WTC11 (cell line): ENCODE measurements around the gene GABPB2. TPM values are rescaled to one million over a fixed set of nuclear protein-coding genes. Genes with fewer than 3 reads are reported as not detected.

Experiments
- ATAC-seq: fragments of 200-7000 bp; cut with Tn5 transposase; 2 replicates; pipeline ENCODE4 v1.10.0; 2021; ENCODE audit warnings: mild to moderate bottlenecking, moderate library complexity
- CTCF ChIA-PET: fragments of 300-600 bp; sonication (Branson Sonifier 250); formaldehyde crosslinking; loops from one replicate; lab custom pipeline; 2021; ENCODE audit warnings: antibody characterized with exemption; lab: Charles Lee
- POLR2A ChIA-PET: fragments of 350-600 bp; sonication (Branson Sonifier 250); formaldehyde crosslinking; loops from one replicate; lab custom pipeline; 2021; ENCODE audit warnings: antibody characterized with exemption; lab: Charles Lee
- DNase-seq: peaks from one replicate; pipeline ENCODE4 v3.0.0; 2021; ENCODE audit warnings: low spot score
- H3K27ac Mint-ChIP-seq: 2 replicates; pipeline ENCODE4 v1.8.0; 2021; ENCODE audit warnings: mixed read lengths
- H3K27me3 Mint-ChIP-seq: 2 replicates; pipeline ENCODE4 v1.8.0; 2021; ENCODE audit warnings: low read depth, mild to moderate bottlenecking, moderate library complexity, mixed read lengths
- H3K36me3 Mint-ChIP-seq: 2 replicates; pipeline ENCODE4 v1.8.0; 2021; ENCODE audit warnings: mixed read lengths
- H3K4me1 Mint-ChIP-seq: 2 replicates; pipeline ENCODE4 v1.8.0; 2022; ENCODE audit warnings: mixed read lengths
- H3K4me3 Mint-ChIP-seq: 2 replicates; pipeline ENCODE4 v1.8.0; 2021; ENCODE audit warnings: mild to moderate bottlenecking, moderate library complexity, mixed read lengths
- H3K9me3 Mint-ChIP-seq: 2 replicates; pipeline ENCODE4 v1.8.0; 2021; ENCODE audit warnings: mixed read lengths
- AFF4 ChIP-seq: sonication (generic); formaldehyde crosslinking; IDR thresholded peaks from 2 replicates; pipeline ENCODE4 v1.8.1; 2023; ENCODE audit warnings: mild to moderate bottlenecking, missing genetic modification reagents, borderline replicate concordance
- ATF3 ChIP-seq: sonication (generic); formaldehyde crosslinking; conservative IDR thresholded peaks from 2 replicates; pipeline ENCODE4 v1.8.1; 2022; ENCODE audit warnings: mild to moderate bottlenecking, missing genetic modification reagents
- CREB1 ChIP-seq: sonication (generic); formaldehyde crosslinking; IDR thresholded peaks from 2 replicates; pipeline ENCODE4 v1.8.0; 2023; ENCODE audit warnings: mild to moderate bottlenecking, missing genetic modification reagents
- E2F5 ChIP-seq: sonication (generic); formaldehyde crosslinking; IDR thresholded peaks from 2 replicates; pipeline ENCODE4 v1.8.1; 2022; ENCODE audit warnings: mild to moderate bottlenecking, moderate library complexity, missing genetic modification reagents
- ELF4 ChIP-seq: sonication (generic); formaldehyde crosslinking; IDR thresholded peaks from 2 replicates; pipeline ENCODE4 v1.8.1; 2022; ENCODE audit warnings: low read depth, mild to moderate bottlenecking, moderate library complexity, missing genetic modification reagents
- ESRRA ChIP-seq: sonication (generic); formaldehyde crosslinking; IDR thresholded peaks from 2 replicates; pipeline ENCODE4 v1.8.1; 2022; ENCODE audit warnings: mild to moderate bottlenecking, missing genetic modification reagents, borderline replicate concordance
- FOXJ3 ChIP-seq: sonication (generic); formaldehyde crosslinking; IDR thresholded peaks from 2 replicates; pipeline ENCODE4 v1.9.0; 2021; ENCODE audit warnings: missing genetic modification reagents, mild to moderate bottlenecking, borderline replicate concordance
- FOXK1 ChIP-seq: sonication (generic); formaldehyde crosslinking; IDR thresholded peaks from 2 replicates; pipeline ENCODE4 v1.8.0; 2022; ENCODE audit warnings: mild to moderate bottlenecking, moderate library complexity, missing genetic modification reagents
- GRHL2 ChIP-seq: fragments of 250-450 bp; sonication (Bioruptor Pico); IDR thresholded peaks from 2 replicates; pipeline ENCODE4 v1.8.0; 2022; ENCODE audit warnings: mild to moderate bottlenecking, moderate library complexity; ENCODE audit not compliant: insufficient replicate concordance, severe bottlenecking
- HMGXB4 ChIP-seq: sonication (generic); formaldehyde crosslinking; IDR thresholded peaks from 2 replicates; pipeline ENCODE4 v1.8.1; 2023; ENCODE audit warnings: mild to moderate bottlenecking, moderate library complexity, missing genetic modification reagents
- MYBL2 ChIP-seq: sonication (generic); formaldehyde crosslinking; IDR thresholded peaks from 2 replicates; pipeline ENCODE4 v1.8.1; 2023; ENCODE audit warnings: mild to moderate bottlenecking, moderate library complexity, missing genetic modification reagents
- NFE2L1 ChIP-seq: sonication (generic); formaldehyde crosslinking; IDR thresholded peaks from 2 replicates; pipeline ENCODE4 v1.8.1; 2023; ENCODE audit warnings: missing genetic modification reagents
- NFYB ChIP-seq: sonication (generic); formaldehyde crosslinking; conservative IDR thresholded peaks from 2 replicates; pipeline ENCODE4 v1.8.0; 2022; ENCODE audit warnings: low read depth, missing genetic modification reagents
- NR1H2 ChIP-seq: sonication (generic); formaldehyde crosslinking; IDR thresholded peaks from 2 replicates; pipeline ENCODE4 v1.9.0; 2021; ENCODE audit warnings: mild to moderate bottlenecking, moderate library complexity, missing genetic modification reagents
- NR2C2 ChIP-seq: sonication (generic); formaldehyde crosslinking; IDR thresholded peaks from 2 replicates; pipeline ENCODE4 v1.8.0; 2022; ENCODE audit warnings: mild to moderate bottlenecking, missing genetic modification reagents
- PRDM15 ChIP-seq: sonication (generic); formaldehyde crosslinking; IDR thresholded peaks from 2 replicates; pipeline ENCODE4 v1.8.0; 2022; ENCODE audit warnings: missing genetic modification reagents
- RELA ChIP-seq: sonication (generic); formaldehyde crosslinking; IDR thresholded peaks from 2 replicates; pipeline ENCODE4 v1.8.1; 2022; ENCODE audit warnings: missing genetic modification reagents, mild to moderate bottlenecking, borderline replicate concordance
- SOX15 ChIP-seq: fragments of 250-450 bp; sonication (Bioruptor Pico); IDR thresholded peaks from 2 replicates; pipeline ENCODE4 v1.9.0; 2021; ENCODE audit warnings: mild to moderate bottlenecking
- TEAD1 ChIP-seq: sonication (generic); formaldehyde crosslinking; IDR thresholded peaks from 2 replicates; pipeline ENCODE4 v1.8.0; 2022; ENCODE audit warnings: mild to moderate bottlenecking, missing genetic modification reagents
- USF2 ChIP-seq: sonication (generic); formaldehyde crosslinking; IDR thresholded peaks from 2 replicates; pipeline ENCODE4 v1.8.1; 2023; ENCODE audit warnings: mild to moderate bottlenecking, missing genetic modification reagents, moderate library complexity
- ZMAT4 ChIP-seq: fragments of 250-450 bp; sonication (Bioruptor Pico); IDR thresholded peaks from 2 replicates; pipeline ENCODE4 v1.9.0; 2021; ENCODE audit warnings: mild to moderate bottlenecking
- ZNF232 ChIP-seq: sonication (generic); formaldehyde crosslinking; IDR thresholded peaks from 2 replicates; pipeline ENCODE4 v1.8.0; 2022; ENCODE audit warnings: mild to moderate bottlenecking, missing genetic modification reagents
- ZNF396 ChIP-seq: fragments of 250-450 bp; sonication (Bioruptor Pico); IDR thresholded peaks from 2 replicates; pipeline ENCODE4 v1.8.0; 2021; ENCODE audit warnings: mild to moderate bottlenecking, moderate library complexity, borderline replicate concordance
- total RNA-seq: library from RNA; stranded (reverse); gene quantifications from 3 replicates; pipeline ENCODE4 v1.2.3, GENCODE V29; 2021

Gene GABPB2
- total RNA-seq, 1 experiment from 2014 or later = 1.7 TPM

- H3K27ac Mint-ChIP-seq = peak within 1 kb of the TSS; percentile 86
- H3K4me3 Mint-ChIP-seq = peak within 1 kb of the TSS; percentile 79
- ChIA-PET CTCF (interaction anchor here (0.5 to 6.5 kb wide), 17 partner anchors 11 to 281 kb away, joined by 3 to 43 read pairs (median 5); partner anchors contain the start of genes BNIPL, C1orf56, GABPB2 and LYSMD1), POLR2A (interaction anchor here (0.6 to 2.3 kb wide), 5 partner anchors 11 to 106 kb away, joined by 3 to 13 read pairs (median 6); partner anchors contain the start of genes ANXA9 and LYSMD1)
- no peaks in the 10 kb centered on the region for H3K27me3 Mint-ChIP-seq
- peaks cover 46% of the 10 kb centered on the region for H3K4me1 Mint-ChIP-seq
- peaks cover 29% of the 10 kb centered on the region for H3K36me3 Mint-ChIP-seq
- DNase-seq (peak; percentile 86), ATAC-seq (peak; percentile 84)
- no peaks in the 10 kb centered on the region for H3K9me3 Mint-ChIP-seq
- no peak for TF ChIP-seq GRHL2 (CRISPR knock-in tag)
- TF ChIP-seq ZMAT4 = no peak
- TF ChIP-seq ELF4 (CRISPR knock-in tag) = 0 out of 2 replicates have a peak, but pooled peaks have one; percentile 56
- TF ChIP-seq ZNF396 (CRISPR knock-in tag) = no peak
- no peak; the same call in 1 of the 2 replicates for TF ChIP-seq CREB1 (CRISPR knock-in tag)
- no peak for TF ChIP-seq ATF3
- TF ChIP-seq AFF4 (CRISPR knock-in tag) = no peak
- no peak for TF ChIP-seq FOXJ3 (CRISPR knock-in tag)
- no peak for TF ChIP-seq NFE2L1 (CRISPR knock-in tag)
- no peak for TF ChIP-seq NR2C2
- no peak for TF ChIP-seq USF2 (CRISPR knock-in tag)
- 0 out of 2 replicates have a peak, but pooled peaks have one; percentile 35 for TF ChIP-seq ZNF232 (CRISPR knock-in tag)
- TF ChIP-seq RELA (CRISPR knock-in tag) = no peak
- peak; percentile 65; the same call in 1 of the 2 replicates for TF ChIP-seq FOXK1
- TF ChIP-seq SOX15 = no peak
- peak; percentile 82 for TF ChIP-seq E2F5
- no peak for TF ChIP-seq NFYB (CRISPR knock-in tag)
- peak; percentile 42; the same call in 1 of the 2 replicates for TF ChIP-seq ESRRA (CRISPR knock-in tag)
- no peak; the same call in 1 of the 2 replicates for TF ChIP-seq TEAD1 (CRISPR knock-in tag)
- TF ChIP-seq NR1H2 = no peak
- peak; percentile 89 for TF ChIP-seq PRDM15
- TF ChIP-seq MYBL2 (CRISPR knock-in tag) = peak; percentile 32; the same call in 1 of the 2 replicates
- peak; percentile 98; the same call in 1 of the 2 replicates for TF ChIP-seq HMGXB4 (CRISPR knock-in tag)
Observed at GRCh38 chr1:151059109-151060006, 11.2 kb upstream of the GABPB2 start, which contains the start of gene CDC42SE1. TSS of gene CDC42SE1 (minus strand) at chr1:151059622. CDS start at chr1:151055730, 3,892 bp downstream.
